GM10266 (cell line): ENCODE data around the gene OSBPL2.

Experiments
- DNase-seq: peaks from one replicate; pipeline ENCODE4 v3.0.0; 2012; ENCODE audit errors: extremely low spot score
- TF ChIP-seq, protein P1 (sequence below): IDR thresholded peaks from 2 replicates; pipeline ENCODE4 v1.5.1; 2012; ENCODE audit warnings: mild to moderate bottlenecking, low read depth; ENCODE audit not compliant: control insufficient read depth, insufficient read depth; ENCODE audit errors: missing control alignments

OSBPL2 gene

DNA sequence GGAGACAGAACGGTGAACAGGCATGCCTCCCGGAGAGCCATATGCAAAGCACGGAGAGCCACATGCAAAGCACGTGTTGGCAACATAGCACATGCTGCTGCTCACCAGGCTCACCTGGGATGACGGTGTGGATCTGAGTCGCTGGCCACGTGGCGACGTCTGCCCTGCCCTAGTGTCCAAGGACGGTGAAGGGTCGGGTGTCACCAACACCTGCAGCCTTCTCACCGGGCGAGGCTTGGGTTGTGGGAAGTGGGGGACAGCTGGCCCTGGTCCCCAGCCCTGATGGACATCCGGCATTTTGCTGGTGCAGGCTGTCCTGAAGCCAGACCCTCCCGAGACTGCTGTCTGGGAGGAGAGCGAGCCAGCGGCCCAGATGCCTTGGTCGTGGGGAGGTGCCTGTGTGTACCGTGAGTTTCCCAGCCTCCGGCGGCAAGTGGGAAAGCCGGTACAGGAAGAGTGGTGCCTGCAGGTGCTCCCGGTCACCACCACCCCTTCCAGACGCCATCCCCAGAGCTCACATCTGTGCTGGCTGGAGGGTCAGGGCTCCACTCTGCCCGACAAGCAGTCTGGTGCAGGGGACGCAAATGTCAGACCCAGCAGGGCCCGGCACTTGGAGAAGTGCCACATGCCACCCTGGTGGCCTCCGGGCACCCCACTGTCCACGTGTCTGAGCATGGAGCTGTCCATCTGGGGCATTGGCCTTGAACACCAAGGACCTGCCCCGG lies 58.6 kb downstream of the OSBPL2 start:
- no peak for DNase-seq

DNA sequence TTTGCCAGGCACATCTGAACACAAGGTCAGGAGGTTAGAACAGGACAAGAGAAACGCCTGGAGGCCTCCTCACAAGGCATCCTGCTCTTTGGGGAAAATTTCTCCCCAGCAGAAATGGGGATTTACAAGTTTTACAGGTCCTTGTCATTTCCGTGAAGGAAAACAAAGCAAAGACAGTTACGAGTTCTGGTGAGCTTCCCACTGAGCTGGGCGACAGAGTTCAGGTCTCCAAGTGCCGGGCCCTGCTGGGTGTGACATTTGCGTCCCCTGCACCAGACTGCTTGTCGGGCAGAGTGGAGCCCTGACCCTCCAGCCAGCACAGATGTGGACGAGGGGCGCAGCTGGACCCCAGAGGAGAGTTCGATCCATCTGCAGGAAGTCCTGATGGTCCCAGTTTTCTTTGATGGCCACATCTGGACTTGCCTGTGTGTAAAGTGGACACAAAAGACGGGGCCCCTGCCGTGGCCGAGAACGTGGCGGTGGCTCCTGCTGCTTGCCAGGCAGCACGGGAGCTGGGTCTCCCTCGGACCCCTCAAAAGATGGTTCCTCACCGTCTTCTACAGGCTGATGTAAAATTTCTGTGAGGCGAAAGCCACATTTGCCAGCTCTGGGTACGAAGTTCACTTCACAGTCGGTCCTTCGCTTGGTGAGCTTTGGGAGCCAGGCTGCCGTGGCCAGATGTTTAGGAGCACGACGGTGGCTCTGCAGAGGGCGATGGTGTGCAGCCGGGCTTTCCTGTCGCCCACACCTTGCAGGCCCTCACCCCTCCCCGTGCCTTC lies 59.3 kb downstream of the OSBPL2 start:
- TF ChIP-seq, protein P1, sequence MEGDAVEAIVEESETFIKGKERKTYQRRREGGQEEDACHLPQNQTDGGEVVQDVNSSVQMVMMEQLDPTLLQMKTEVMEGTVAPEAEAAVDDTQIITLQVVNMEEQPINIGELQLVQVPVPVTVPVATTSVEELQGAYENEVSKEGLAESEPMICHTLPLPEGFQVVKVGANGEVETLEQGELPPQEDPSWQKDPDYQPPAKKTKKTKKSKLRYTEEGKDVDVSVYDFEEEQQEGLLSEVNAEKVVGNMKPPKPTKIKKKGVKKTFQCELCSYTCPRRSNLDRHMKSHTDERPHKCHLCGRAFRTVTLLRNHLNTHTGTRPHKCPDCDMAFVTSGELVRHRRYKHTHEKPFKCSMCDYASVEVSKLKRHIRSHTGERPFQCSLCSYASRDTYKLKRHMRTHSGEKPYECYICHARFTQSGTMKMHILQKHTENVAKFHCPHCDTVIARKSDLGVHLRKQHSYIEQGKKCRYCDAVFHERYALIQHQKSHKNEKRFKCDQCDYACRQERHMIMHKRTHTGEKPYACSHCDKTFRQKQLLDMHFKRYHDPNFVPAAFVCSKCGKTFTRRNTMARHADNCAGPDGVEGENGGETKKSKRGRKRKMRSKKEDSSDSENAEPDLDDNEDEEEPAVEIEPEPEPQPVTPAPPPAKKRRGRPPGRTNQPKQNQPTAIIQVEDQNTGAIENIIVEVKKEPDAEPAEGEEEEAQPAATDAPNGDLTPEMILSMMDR: no peak
- DNase-seq: no peak

More for the DNA sequence above, 58.6 kb downstream of the OSBPL2 start:
- TF ChIP-seq, protein P1: no peak

DNA sequence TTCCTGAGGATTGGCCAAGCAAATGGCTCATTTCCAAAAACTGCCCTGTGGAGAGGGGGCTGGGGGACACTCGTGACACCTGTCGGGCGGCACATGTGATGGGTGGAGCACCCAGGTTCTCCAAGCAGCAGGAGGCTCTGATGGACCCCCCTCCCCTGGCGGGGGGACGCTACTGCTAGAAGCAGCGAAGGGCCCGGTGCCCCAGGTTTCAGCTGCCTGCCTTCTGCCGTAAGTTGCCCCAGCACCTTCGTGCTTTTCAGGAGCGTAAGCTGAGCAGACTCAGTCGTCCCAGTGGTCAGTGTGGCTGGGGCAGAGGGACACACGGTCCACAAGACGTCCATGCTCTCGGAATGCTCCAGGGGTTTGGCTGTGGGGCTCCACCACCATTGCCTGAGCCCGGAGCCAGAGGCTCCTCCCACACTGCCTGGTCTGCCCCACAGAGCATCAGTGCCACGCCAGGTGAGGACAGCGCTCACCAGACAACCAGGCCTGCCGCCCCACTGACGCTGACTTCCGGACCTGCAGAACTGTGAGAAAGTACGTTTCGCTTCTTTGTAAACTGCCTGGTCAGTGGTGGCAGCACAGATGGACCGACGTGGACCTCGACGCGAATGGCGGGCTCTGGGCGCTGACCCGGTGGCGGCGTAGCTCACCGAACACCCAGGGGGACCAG lies 60.4 kb downstream of the OSBPL2 start:
- TF ChIP-seq, protein P1: no peak
- DNase-seq: no peak

DNA sequence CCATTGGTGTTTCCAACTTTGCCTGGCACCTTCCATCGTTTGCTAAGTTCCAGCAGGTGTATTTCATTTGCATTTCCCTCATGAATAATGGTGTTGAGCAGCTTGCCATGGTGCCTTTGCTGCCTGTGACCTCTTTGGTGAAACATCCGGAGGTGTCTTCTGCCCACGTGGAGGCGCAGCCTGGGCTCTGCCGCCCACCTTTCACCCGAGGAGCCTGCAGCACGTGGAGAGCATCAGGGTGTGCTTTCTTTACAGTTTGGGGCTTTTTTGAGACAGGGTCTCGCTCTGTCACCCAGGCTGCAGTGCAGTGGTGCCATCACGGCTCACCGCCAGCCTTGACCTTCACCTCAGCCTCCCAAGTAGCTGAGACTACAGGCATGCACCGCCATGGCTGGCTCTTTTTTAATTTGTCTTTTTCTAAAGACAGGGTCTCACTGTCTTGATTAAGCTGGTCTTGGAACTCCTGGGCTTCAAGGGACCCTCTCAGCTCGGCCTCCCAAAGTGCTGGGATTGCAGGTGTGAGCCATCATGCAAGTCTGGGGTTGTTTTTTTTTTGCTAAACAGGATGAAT lies 61.4 kb downstream of the OSBPL2 start:
- no peak for DNase-seq
- TF ChIP-seq, protein P1: no peak

DNA sequence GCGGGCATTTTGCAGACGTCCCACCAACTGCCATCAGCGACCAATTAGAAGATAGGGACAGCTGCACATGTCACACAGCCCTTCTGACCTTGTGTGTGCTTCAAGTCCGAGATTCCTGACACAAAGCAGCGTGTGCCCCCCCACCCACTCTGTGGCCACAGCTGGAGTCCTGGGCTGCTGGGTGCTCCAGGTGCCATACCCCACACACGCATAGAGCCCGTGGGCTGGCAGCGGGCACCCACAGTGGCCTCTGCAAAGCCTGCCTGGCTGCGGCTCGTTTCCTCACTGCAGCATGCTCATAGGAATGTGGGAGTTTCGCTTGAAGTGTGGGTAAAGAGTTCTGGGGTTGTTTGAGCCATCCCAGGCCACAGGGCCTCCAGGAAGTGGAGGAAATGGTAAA lies 62.0 kb downstream of the OSBPL2 start:
- TF ChIP-seq, protein P1: no peak
- no peak for DNase-seq

DNA sequence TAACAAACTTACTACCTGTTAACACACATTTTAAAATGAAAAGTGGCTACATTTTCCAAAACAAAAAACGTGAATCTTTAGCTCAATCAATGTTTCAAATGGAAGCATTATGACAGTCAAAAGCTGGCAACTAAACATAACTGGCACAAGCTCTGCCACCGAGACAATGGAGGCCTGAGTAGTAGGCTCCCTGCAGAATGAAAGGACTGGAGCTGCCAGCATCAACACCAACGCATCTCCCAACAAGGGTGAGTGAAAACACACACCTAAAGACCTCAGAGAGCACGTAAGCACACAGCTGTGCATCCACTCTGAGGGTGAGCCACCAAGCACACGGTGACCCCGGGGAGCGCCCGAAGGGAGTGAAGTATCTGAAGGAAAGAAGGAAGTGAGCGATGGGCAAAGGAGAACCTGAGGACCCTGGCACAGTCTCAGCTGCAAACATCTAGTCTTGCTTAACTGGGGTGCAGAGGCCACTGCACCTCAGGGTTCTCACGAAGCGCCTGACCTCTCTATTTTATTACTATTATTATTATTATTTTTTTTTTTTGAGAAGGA lies 62.9 kb downstream of the OSBPL2 start:
- DNase-seq: no peak
- TF ChIP-seq, protein P1: no peak
